Tibial nerve (tissue), 4 donors: Measurements from ENCODE around the gene C14orf180. TPM values are rescaled to one million over a fixed set of nuclear protein-coding genes. Genes with fewer than 3 reads are reported as not detected.

Source experiments
- DNase-seq, 2 donors: peaks; one replicate each; pipeline ENCODE4 v3.0.0-alpha.2; 2019; ENCODE audit warnings: low spot score in 2 of 2
- H3K27ac ChIP-seq, 4 donors: fragments of 200-600 bp; sonication (generic) in 3 of 4; one replicate each; pipeline ENCODE4 v1.5.1; 2017 to 2019; ENCODE audit warnings: mild to moderate bottlenecking in 1 of 4
- H3K27me3 ChIP-seq, 2 donors: fragments of 200-600 bp; sonication (generic) in 1 of 2; one replicate each; pipeline versions ENCODE4 v1.5.1 to v1.6.0; 2017 to 2019
- H3K36me3 ChIP-seq, 3 donors: fragments of 200-600 bp; sonication (generic); one replicate each; pipeline ENCODE4 v1.5.1; 2018 to 2019
- H3K4me1 ChIP-seq, 4 donors: fragments of 200-600 bp; sonication (generic) in 3 of 4; one replicate each; pipeline ENCODE4 v1.5.1; 2017 to 2019
- H3K4me3 ChIP-seq, 4 donors: fragments of 200-600 bp; sonication (generic) in 3 of 4; one replicate each; pipeline ENCODE4 v1.5.1; 2017 to 2019; ENCODE audit warnings: mild to moderate bottlenecking in 1 of 4, moderate library complexity in 1 of 4
- H3K9me3 ChIP-seq, 4 donors: fragments of 200-600 bp; sonication (generic) in 3 of 4; one replicate each; pipeline ENCODE4 v1.5.1; 2017 to 2019
- CTCF ChIP-seq, 5 experiments: fragments of 200-600 bp in 3 of 5; fragments of 450-650 bp in 2 of 5; sonication (generic) in 3 of 5; IDR thresholded peaks; one replicate each; pipeline ENCODE4 v1.5.1; 2016 to 2019; ENCODE audit warnings: antibody characterized with exemption in 5 of 5, mild to moderate bottlenecking in 3 of 5, moderate library complexity in 2 of 5
- EP300 ChIP-seq, 2 donors: sonication (generic); formaldehyde crosslinking; IDR thresholded peaks; one replicate each; pipeline ENCODE4 v1.6.1; 2017; ENCODE audit warnings: antibody characterized with exemption in 2 of 2, mild to moderate bottlenecking in 1 of 2
- POLR2A ChIP-seq, 2 donors: fragments of 450-650 bp; IDR thresholded peaks; one replicate each; pipeline ENCODE4 v1.6.1; 2017; ENCODE audit warnings: antibody characterized with exemption in 2 of 2, mild to moderate bottlenecking in 2 of 2, moderate library complexity in 2 of 2
- WGBS, 2 donors: methylation state at CpG; one replicate each; pipeline ENCODE4 v1.1.5; 2018; 5-methylcytosine and 5-hydroxymethylcytosine counted together
- total RNA-seq, 4 donors: library from RNA; depleted of rRNA; stranded (reverse); fragments of >200 nt; gene quantifications; one replicate each; pipeline ENCODE4 v1.1.0, GENCODE V29; 2016

Gene C14orf180
- total RNA-seq, 4 donors from 2014 or later = 6.1 to 31.2 (median 11.1) TPM

- TF ChIP-seq EP300 (IDR thresholded peaks at IDR 0.05) (no peak), CTCF (IDR thresholded peaks at IDR 0.05) (no peak), POLR2A (IDR thresholded peaks at IDR 0.05) (no peak)
- no peak for DNase-seq
- peaks cover 0 to 17% of the 10 kb centered on the region in 2 donors for H3K27me3 ChIP-seq
Observed at GRCh38 chr14:104559804-104560585, 19.6 kb upstream of the C14orf180 start.

GRCh38 chr14:104560586-104560945 lies 19.0 kb upstream of the C14orf180 start:
- H3K4me1 ChIP-seq = peaks cover 0 to 13% (median 0%) of the 10 kb centered on the region in 4 donors
- H3K27ac ChIP-seq = no peak overlapping the region
- H3K4me3 ChIP-seq = no peak overlapping the region
- TF ChIP-seq CTCF (IDR thresholded peaks at IDR 0.05) (no peak), EP300 (IDR thresholded peaks at IDR 0.05) (no peak), POLR2A (IDR thresholded peaks at IDR 0.05) (no peak)
- H3K27me3 ChIP-seq = peaks cover 0 to 19% of the 10 kb centered on the region in 2 donors
- DNase-seq = no peak
- no peaks in the 10 kb centered on the region for H3K36me3 ChIP-seq
- 56 to 73% methylated on average over 2 of the region's 3 CpGs for WGBS, 2 donors
- no peaks in the 10 kb centered on the region for H3K9me3 ChIP-seq

More at GRCh38 chr14:104559804-104560585, 19.6 kb upstream of the C14orf180 start:
- WGBS, 2 donors = 86 to 87% methylated on average over 21 of the region's 21 CpGs
- H3K9me3 ChIP-seq = no peaks in the 10 kb centered on the region
- peaks cover 0 to 13% (median 0%) of the 10 kb centered on the region in 4 donors for H3K4me1 ChIP-seq
- H3K27ac ChIP-seq = no peak overlapping the region
- no peaks in the 10 kb centered on the region for H3K36me3 ChIP-seq
- no peak overlapping the region for H3K4me3 ChIP-seq

- 65% methylated on average over 11 to 17 of the region's 17 CpGs for WGBS, 2 donors
- Histone ChIP-seq H3K4me3 (no peak overlapping the region), H3K27me3 (peaks cover 0 to 23% of the 10 kb centered on the region in 2 donors), H3K27ac (no peak overlapping the region), H3K4me1 (peaks cover 0 to 13% (median 0%) of the 10 kb centered on the region in 4 donors), H3K9me3 (no peaks in the 10 kb centered on the region), H3K36me3 (no peaks in the 10 kb centered on the region)
- no peak for TF ChIP-seq CTCF (IDR thresholded peaks at IDR 0.05)
- DNase-seq = no peak
Observed at GRCh38 chr14:104561124-104561557, 18.4 kb upstream of the C14orf180 start.

- TF ChIP-seq POLR2A (IDR thresholded peaks at IDR 0.05) (no peak), CTCF (IDR thresholded peaks at IDR 0.05) (no peak), EP300 (IDR thresholded peaks at IDR 0.05) (no peak)
- Histone ChIP-seq H3K27ac (no peak overlapping the region), H3K27me3 (peaks cover 0 to 25% of the 10 kb centered on the region in 2 donors), H3K4me3 (no peak overlapping the region), H3K9me3 (no peaks in the 10 kb centered on the region), H3K36me3 (no peaks in the 10 kb centered on the region), H3K4me1 (peaks cover 0 to 13% (median 0%) of the 10 kb centered on the region in 4 donors)
- DNase-seq = no peak
- 71% methylated on average over 23 of the region's 23 CpGs for WGBS, 2 donors
Observed at GRCh38 chr14:104561632-104562495, 17.7 kb upstream of the C14orf180 start.

GRCh38 chr14:104562606-104563005 lies 17.0 kb upstream of the C14orf180 start:
- Histone ChIP-seq H3K4me1 (peaks cover 0 to 13% (median 0%) of the 10 kb centered on the region in 4 donors), H3K27ac (no peak overlapping the region), H3K36me3 (no peaks in the 10 kb centered on the region), H3K4me3 (no peak overlapping the region), H3K9me3 (no peaks in the 10 kb centered on the region), H3K27me3 (peaks cover 0 to 31% of the 10 kb centered on the region in 2 donors)
- WGBS, 2 donors = 66 to 72% methylated on average over 2 to 5 of the region's 5 CpGs
- TF ChIP-seq EP300 (IDR thresholded peaks at IDR 0.05) (no peak), CTCF (IDR thresholded peaks at IDR 0.05) (no peak), POLR2A (IDR thresholded peaks at IDR 0.05) (no peak)
- DNase-seq = no peak
